HG03432 (cell line): ENCODE measurements around the gene INTS7.

Source experiments
- ATAC-seq: cut with Tn5 transposase; IDR thresholded peaks from one replicate; pipeline ENCODE4 v1.9.1; 2021; ENCODE audit warnings: mild to moderate bottlenecking, moderate library complexity; ENCODE audit not compliant: unreplicated experiment

The INTS7 gene

GRCh38 chr1:211910913-211911485, 124.4 kb downstream of the INTS7 start:
- no peak for ATAC-seq

- no peak for ATAC-seq
These were observed 125.1 kb downstream of the INTS7 start for GRCh38 chr1:211910113-211910884.

- ATAC-seq: no peak
These were observed 126.0 kb downstream of the INTS7 start for GRCh38 chr1:211909395-211909794.

GRCh38 chr1:211908951-211909350, 126.4 kb downstream of the INTS7 start:
- no peak for ATAC-seq

GRCh38 chr1:211908453-211908852, 126.9 kb downstream of the INTS7 start:
- peak; percentile 71 for ATAC-seq

- no peak for ATAC-seq
These were observed 131.7 kb downstream of the INTS7 start for GRCh38 chr1:211903490-211904245.

- ATAC-seq: no peak
These were observed 132.6 kb downstream of the INTS7 start for GRCh38 chr1:211902624-211903291.

- ATAC-seq: no peak
These were observed 133.4 kb downstream of the INTS7 start for GRCh38 chr1:211901945-211902344.

- ATAC-seq: no peak
These were observed 134.9 kb downstream of the INTS7 start for GRCh38 chr1:211900441-211900840.

GRCh38 chr1:211896958-211897357, 138.4 kb downstream of the INTS7 start:
- no peak for ATAC-seq

GRCh38 chr1:211895126-211895759, 140.1 kb downstream of the INTS7 start:
- no peak for ATAC-seq

- ATAC-seq: no peak
These were observed 141.0 kb downstream of the INTS7 start for GRCh38 chr1:211894312-211894711.

GRCh38 chr1:211893260-211893659, 142.1 kb downstream of the INTS7 start:
- no peak for ATAC-seq

GRCh38 chr1:211892577-211892976, 142.8 kb downstream of the INTS7 start:
- no peak for ATAC-seq

GRCh38 chr1:211891708-211892107, 143.6 kb downstream of the INTS7 start:
- no peak for ATAC-seq
